ENCODE measurements around the gene SNX5. TPM values are rescaled to one million over a fixed set of nuclear protein-coding genes. Genes with fewer than 3 reads are reported as not detected.

SNX5 gene
- total and polyA plus RNA-seq, 2 of the 13 experiments (the other 11 are each of a cell fraction or from before 2014, with no cell fraction given): 664 to 1,040 TPM

DNA sequence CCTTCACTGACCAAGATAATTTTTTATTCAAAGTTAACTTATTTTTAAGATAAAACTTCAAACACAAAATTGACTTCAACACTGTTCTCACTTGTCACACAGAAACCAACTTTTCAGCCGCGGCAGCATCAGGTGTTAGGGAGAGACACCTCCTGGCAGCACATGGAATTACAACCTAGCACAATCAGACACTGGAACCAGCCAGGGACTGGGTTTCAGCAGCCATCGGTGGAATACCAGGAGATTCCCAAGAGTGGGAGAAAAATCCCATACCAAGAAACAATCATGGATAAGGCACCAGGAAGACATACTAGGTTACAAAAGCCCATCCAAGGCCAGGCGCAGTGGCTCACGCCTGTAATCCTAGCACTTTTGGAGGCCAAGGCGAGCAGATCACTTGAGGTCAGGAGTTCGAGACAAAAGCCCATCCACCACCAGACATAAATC lies 70.0 kb downstream of the SNX5 start (continued):
- peak; percentile 63; the same call in 1 of the 2 replicates for TF ChIP-seq MIER3 (CRISPR knock-in tag; IDR thresholded peaks at IDR 0.05; ENCODE audit: borderline replicate concordance)
- TF ChIP-seq KLF16 (CRISPR knock-in tag; IDR thresholded peaks at IDR 0.05): peak in 1 of 2 experiments; percentile 71; a peak in 2 of 4 replicates
- TF ChIP-seq NCOR1 (IDR thresholded peaks at IDR 0.05; ENCODE audit: borderline replicate concordance, low read length): no peak
- TF ChIP-seq, protein P1, sequence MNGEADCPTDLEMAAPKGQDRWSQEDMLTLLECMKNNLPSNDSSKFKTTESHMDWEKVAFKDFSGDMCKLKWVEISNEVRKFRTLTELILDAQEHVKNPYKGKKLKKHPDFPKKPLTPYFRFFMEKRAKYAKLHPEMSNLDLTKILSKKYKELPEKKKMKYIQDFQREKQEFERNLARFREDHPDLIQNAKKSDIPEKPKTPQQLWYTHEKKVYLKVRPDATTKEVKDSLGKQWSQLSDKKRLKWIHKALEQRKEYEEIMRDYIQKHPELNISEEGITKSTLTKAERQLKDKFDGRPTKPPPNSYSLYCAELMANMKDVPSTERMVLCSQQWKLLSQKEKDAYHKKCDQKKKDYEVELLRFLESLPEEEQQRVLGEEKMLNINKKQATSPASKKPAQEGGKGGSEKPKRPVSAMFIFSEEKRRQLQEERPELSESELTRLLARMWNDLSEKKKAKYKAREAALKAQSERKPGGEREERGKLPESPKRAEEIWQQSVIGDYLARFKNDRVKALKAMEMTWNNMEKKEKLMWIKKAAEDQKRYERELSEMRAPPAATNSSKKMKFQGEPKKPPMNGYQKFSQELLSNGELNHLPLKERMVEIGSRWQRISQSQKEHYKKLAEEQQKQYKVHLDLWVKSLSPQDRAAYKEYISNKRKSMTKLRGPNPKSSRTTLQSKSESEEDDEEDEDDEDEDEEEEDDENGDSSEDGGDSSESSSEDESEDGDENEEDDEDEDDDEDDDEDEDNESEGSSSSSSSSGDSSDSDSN (CRISPR knock-in tag; IDR thresholded peaks at IDR 0.05): no peak
- TF ChIP-seq, protein P2, sequence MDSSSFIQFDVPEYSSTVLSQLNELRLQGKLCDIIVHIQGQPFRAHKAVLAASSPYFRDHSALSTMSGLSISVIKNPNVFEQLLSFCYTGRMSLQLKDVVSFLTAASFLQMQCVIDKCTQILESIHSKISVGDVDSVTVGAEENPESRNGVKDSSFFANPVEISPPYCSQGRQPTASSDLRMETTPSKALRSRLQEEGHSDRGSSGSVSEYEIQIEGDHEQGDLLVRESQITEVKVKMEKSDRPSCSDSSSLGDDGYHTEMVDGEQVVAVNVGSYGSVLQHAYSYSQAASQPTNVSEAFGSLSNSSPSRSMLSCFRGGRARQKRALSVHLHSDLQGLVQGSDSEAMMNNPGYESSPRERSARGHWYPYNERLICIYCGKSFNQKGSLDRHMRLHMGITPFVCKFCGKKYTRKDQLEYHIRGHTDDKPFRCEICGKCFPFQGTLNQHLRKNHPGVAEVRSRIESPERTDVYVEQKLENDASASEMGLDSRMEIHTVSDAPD (CRISPR knock-in tag; IDR thresholded peaks at IDR 0.05): no peak
- TF ChIP-seq ELF4 (CRISPR knock-in tag; IDR thresholded peaks at IDR 0.05; ENCODE audit: borderline replicate concordance): no peak
- no peak for TF ChIP-seq CENPX (CRISPR knock-in tag; IDR thresholded peaks at IDR 0.05)
- peak; percentile 76; the same call in 1 of the 2 replicates for TF ChIP-seq ZNF331 (CRISPR knock-in tag; IDR thresholded peaks at IDR 0.05)
- peak; percentile 53; the same call in 1 of the 2 replicates for TF ChIP-seq KAT8 (CRISPR knock-in tag; IDR thresholded peaks at IDR 0.05)
- TF ChIP-seq ZNF3 (CRISPR knock-in tag; IDR thresholded peaks at IDR 0.05): no peak
- TF ChIP-seq ZNF644 (CRISPR knock-in tag; IDR thresholded peaks at IDR 0.05; ENCODE audit: low read depth): no peak
- TF ChIP-seq HOXA3 (CRISPR knock-in tag; IDR thresholded peaks at IDR 0.05): peak; percentile 43; the same call in 1 of the 2 replicates
- TF ChIP-seq, protein P3, sequence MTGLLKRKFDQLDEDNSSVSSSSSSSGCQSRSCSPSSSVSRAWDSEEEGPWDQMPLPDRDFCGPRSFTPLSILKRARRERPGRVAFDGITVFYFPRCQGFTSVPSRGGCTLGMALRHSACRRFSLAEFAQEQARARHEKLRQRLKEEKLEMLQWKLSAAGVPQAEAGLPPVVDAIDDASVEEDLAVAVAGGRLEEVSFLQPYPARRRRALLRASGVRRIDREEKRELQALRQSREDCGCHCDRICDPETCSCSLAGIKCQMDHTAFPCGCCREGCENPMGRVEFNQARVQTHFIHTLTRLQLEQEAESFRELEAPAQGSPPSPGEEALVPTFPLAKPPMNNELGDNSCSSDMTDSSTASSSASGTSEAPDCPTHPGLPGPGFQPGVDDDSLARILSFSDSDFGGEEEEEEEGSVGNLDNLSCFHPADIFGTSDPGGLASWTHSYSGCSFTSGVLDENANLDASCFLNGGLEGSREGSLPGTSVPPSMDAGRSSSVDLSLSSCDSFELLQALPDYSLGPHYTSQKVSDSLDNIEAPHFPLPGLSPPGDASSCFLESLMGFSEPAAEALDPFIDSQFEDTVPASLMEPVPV (CRISPR knock-in tag; IDR thresholded peaks at IDR 0.05): no peak
- TF ChIP-seq ZNF30 (CRISPR knock-in tag; IDR thresholded peaks at IDR 0.05): no peak
- no peak for TF ChIP-seq CEBPB (IDR thresholded peaks at IDR 0.05; ENCODE audit: borderline replicate concordance, low read depth, low read length)
- TF ChIP-seq ETV6 (CRISPR knock-in tag; conservative IDR thresholded peaks at IDR 0.05): 0 out of 2 replicates have a peak, but pooled peaks have one; percentile 69
